Natural killer cell (primary cell): Measurements from ENCODE around the gene SLC6A6. TPM values are rescaled to one million over a fixed set of nuclear protein-coding genes. Genes with fewer than 3 reads are reported as not detected.

Experiments
- ATAC-seq, 3 donors: fragments of 150-1000 bp in 2 of 3; fragments of 200-7000 bp in 1 of 3; cut with Tn5 transposase; 1 replicate in 1 of 3; 2 replicates in 2 of 3; pipeline ENCODE4 v1.10.0; 2021; ENCODE audit warnings: mild to moderate bottlenecking in 2 of 3, moderate library complexity in 2 of 3
- DNase-seq, 2 donors: peaks; one replicate each; pipeline versions ENCODE4 v3.0.0 to v3.0.0-alpha.2; 2013 to 2021; ENCODE audit warnings: mixed read lengths in 1 of 2
- H3K27ac ChIP-seq: one replicate; pipeline ENCODE4 v1.5.1; 2013; ENCODE audit warnings: mild to moderate bottlenecking, low read length
- H3K27me3 ChIP-seq: one replicate; pipeline ENCODE4 v1.6.1; 2013; ENCODE audit warnings: low read length; ENCODE audit not compliant: control insufficient read depth, insufficient read depth
- H3K36me3 ChIP-seq: one replicate; pipeline ENCODE4 v1.6.1; 2013; ENCODE audit warnings: low read length; ENCODE audit not compliant: control insufficient read depth, insufficient read depth
- H3K4me1 ChIP-seq: one replicate; pipeline ENCODE4 v1.6.1; 2013; ENCODE audit warnings: low read length; ENCODE audit not compliant: control insufficient read depth, insufficient read depth
- H3K4me3 ChIP-seq: one replicate; pipeline ENCODE4 v1.5.1; 2013; ENCODE audit warnings: low read length
- H3K9me3 ChIP-seq: one replicate; pipeline ENCODE4 v1.6.1; 2013; ENCODE audit warnings: low read length; ENCODE audit not compliant: control insufficient read depth, insufficient read depth
- H3K27ac Mint-ChIP-seq, 2 donors: one replicate each; pipeline ENCODE4 v1.8.0; 2022; ENCODE audit warnings: mild to moderate bottlenecking in 2 of 2, mixed read lengths in 2 of 2, moderate library complexity in 1 of 2
- H3K27me3 Mint-ChIP-seq, 2 donors: one replicate each; pipeline ENCODE4 v1.8.0; 2022; ENCODE audit warnings: low read depth in 2 of 2, mixed read lengths in 2 of 2
- H3K36me3 Mint-ChIP-seq: one replicate; pipeline ENCODE4 v1.8.0; 2022; ENCODE audit warnings: mixed read lengths
- H3K4me1 Mint-ChIP-seq, 2 donors: one replicate each; pipeline ENCODE4 v1.8.0; 2022; ENCODE audit warnings: mixed read lengths in 2 of 2
- H3K4me3 Mint-ChIP-seq: one replicate; pipeline ENCODE4 v1.8.0; 2022; ENCODE audit warnings: mild to moderate bottlenecking, moderate library complexity, mixed read lengths
- H3K9me3 Mint-ChIP-seq, 2 donors: one replicate each; pipeline ENCODE4 v1.8.0; 2022; ENCODE audit warnings: mixed read lengths in 2 of 2
- WGBS: methylation state at CpG from one replicate; pipeline ENCODE4 v1.1.7; 2013; ENCODE audit warnings: missing lambda C conversion rate; ENCODE audit not compliant: insufficient coverage; 5-methylcytosine and 5-hydroxymethylcytosine counted together
- intact Hi-C: fragments of 100-400 bp; cut with micrococcal nuclease; formaldehyde crosslinking; loops from one replicate; pipeline ENCODE4 v1.14.2; 2022
- total RNA-seq, 4 donors: library from RNA; stranded (reverse); fragments of 120-200 nt in 1 of 4; gene quantifications; one replicate each; pipeline versions ENCODE4 v1.2.3 to v1.2.4, GENCODE V29; 2013 to 2022
- TF ChIP-seq, protein P1 (sequence below): fragments of 200-600 bp; IDR thresholded peaks from one replicate; pipeline ENCODE4 v1.8.0; 2022; ENCODE audit warnings: antibody characterized with exemption

Gene SLC6A6
- total RNA-seq, 3 donors from 2014 or later (not counting 1 experiment from before 2014, with no cell fraction given): 43.7 to 55.4 (median 50.1) TPM

DNA sequence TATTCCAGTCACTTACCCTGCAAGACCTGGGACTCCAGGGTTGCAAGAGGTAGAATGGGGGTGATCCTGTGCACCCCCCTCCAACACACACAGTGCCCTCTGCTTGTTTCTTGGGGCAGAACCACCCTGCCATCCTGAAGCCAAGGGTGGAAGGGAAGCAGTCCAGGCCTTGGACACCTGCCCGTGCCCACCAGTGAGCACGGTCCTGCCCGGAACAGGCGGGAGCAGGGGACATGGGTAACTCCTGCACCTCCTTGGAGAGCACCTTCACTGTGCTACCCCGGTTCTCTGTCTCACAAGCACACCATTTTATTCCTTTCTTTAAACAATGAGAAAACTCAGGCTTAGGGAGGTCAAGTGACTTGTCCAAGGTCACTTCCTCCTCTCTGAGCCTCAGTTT lies 57.0 kb downstream of the SLC6A6 start:
- ATAC-seq (no peak), DNase-seq (no peak)
- Histone ChIP-seq H3K27ac (no peak overlapping the region), H3K36me3 (peaks cover 16% of the 10 kb centered on the region), H3K9me3 (no peaks in the 10 kb centered on the region), H3K27me3 (no peaks in the 10 kb centered on the region), H3K4me1 (peaks cover 8% of the 10 kb centered on the region), H3K4me3 (no peak overlapping the region)
- TF ChIP-seq, protein P1, sequence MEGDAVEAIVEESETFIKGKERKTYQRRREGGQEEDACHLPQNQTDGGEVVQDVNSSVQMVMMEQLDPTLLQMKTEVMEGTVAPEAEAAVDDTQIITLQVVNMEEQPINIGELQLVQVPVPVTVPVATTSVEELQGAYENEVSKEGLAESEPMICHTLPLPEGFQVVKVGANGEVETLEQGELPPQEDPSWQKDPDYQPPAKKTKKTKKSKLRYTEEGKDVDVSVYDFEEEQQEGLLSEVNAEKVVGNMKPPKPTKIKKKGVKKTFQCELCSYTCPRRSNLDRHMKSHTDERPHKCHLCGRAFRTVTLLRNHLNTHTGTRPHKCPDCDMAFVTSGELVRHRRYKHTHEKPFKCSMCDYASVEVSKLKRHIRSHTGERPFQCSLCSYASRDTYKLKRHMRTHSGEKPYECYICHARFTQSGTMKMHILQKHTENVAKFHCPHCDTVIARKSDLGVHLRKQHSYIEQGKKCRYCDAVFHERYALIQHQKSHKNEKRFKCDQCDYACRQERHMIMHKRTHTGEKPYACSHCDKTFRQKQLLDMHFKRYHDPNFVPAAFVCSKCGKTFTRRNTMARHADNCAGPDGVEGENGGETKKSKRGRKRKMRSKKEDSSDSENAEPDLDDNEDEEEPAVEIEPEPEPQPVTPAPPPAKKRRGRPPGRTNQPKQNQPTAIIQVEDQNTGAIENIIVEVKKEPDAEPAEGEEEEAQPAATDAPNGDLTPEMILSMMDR: no peak
- peak overlapping the region in 1 of 2 donors; percentile 33 for H3K27ac Mint-ChIP-seq
- no peaks in the 10 kb centered on the region for H3K9me3 Mint-ChIP-seq
- no peaks in the 10 kb centered on the region for H3K36me3 Mint-ChIP-seq
- 100% methylated on average over 5 of the region's 5 CpGs for WGBS
- intact Hi-C loops: no loop called here
- peaks cover 7 to 10% of the 10 kb centered on the region in 2 donors for H3K4me1 Mint-ChIP-seq
- no peaks in the 10 kb centered on the region for H3K27me3 Mint-ChIP-seq
- H3K4me3 Mint-ChIP-seq: no peak overlapping the region

DNA sequence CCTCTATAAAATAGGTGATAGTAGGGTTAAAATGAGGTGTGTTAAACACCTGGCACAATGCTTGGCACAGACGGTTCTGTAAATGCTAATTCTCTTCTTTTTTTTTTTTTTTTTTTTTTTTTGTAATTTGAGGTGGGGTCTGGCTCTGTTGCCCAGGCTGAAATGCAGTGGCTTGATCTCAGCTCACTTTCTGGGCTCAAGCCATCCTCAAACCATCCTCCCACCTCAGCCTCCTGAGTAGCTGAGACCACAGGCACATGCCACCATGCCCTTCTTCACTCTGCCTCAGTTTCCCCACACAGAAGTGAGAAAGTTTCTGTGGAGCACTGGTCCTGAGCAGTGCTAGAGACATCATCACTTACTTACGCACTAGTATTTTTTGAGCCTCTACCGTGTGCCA lies 57.4 kb downstream of the SLC6A6 start:
- Mint-ChIP-seq H3K36me3 (no peaks in the 10 kb centered on the region), H3K4me3 (no peak overlapping the region)

DNA sequence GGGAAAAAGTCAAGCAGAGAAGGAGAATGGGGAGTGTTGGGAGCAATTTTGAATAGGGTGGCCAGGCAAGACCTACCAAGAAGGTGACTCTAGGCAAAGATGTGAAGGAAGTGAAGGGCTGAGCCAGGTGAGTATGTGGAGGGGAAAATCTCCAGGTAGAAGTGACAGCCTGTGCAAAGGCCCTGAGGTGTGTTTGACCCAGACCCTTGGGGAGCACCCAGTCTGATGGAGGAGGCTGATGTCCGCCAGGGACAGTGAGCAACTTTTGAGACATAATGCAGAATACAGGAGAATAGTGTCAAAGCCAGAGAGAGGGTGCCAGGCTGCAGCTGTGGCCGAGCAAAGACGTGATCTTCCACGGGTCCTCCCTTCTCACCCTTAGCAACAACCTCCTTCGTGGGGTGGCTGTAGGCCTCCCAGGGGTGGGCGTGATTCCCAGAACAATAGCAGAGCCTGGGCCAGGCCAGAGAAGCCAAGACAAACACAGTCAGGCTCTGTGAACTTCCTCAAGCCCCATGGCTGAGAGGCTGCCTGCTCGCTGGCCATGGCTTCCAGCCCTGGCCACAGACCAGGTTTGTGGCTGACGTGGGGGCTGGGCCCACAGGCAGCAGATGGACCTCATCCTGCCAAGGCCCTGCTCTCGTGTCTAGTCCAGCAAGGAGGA lies 58.1 kb downstream of the SLC6A6 start:
- no peak for DNase-seq
- H3K27ac ChIP-seq: no peak overlapping the region
- 80% methylated on average over 9 of the region's 9 CpGs for WGBS
- H3K36me3 Mint-ChIP-seq: no peaks in the 10 kb centered on the region
- no peaks in the 10 kb centered on the region for H3K9me3 ChIP-seq
- H3K27me3 Mint-ChIP-seq: no peaks in the 10 kb centered on the region
- H3K36me3 ChIP-seq: peaks cover 26% of the 10 kb centered on the region
- H3K4me3 ChIP-seq: no peak overlapping the region
- no peak for ATAC-seq
- peak overlapping the region in 1 of 2 donors; percentile 32 for H3K27ac Mint-ChIP-seq
- H3K27me3 ChIP-seq: no peaks in the 10 kb centered on the region
- intact Hi-C loops: loop anchor here (1.0 kb wide), 1 partner anchor 58 kb away; the partner anchor contains the start of gene SLC6A6
- H3K9me3 Mint-ChIP-seq: no peaks in the 10 kb centered on the region
- H3K4me1 ChIP-seq: peaks cover 8% of the 10 kb centered on the region
- no peak overlapping the region for H3K4me3 Mint-ChIP-seq
- TF ChIP-seq, protein P1: no peak
- H3K4me1 Mint-ChIP-seq: peaks cover 7 to 10% of the 10 kb centered on the region in 2 donors

More for the DNA sequence above, 57.4 kb downstream of the SLC6A6 start:
- ATAC-seq (no peak), DNase-seq (no peak)
- intact Hi-C loops: no loop called here
- Mint-ChIP-seq H3K27ac (no peak overlapping the region), H3K4me1 (peaks cover 7 to 10% of the 10 kb centered on the region in 2 donors), H3K27me3 (no peaks in the 10 kb centered on the region), H3K9me3 (no peaks in the 10 kb centered on the region)
- H3K27me3 ChIP-seq: no peaks in the 10 kb centered on the region
- H3K9me3 ChIP-seq: no peaks in the 10 kb centered on the region
- H3K4me3 ChIP-seq: no peak overlapping the region
- peaks cover 20% of the 10 kb centered on the region for H3K36me3 ChIP-seq
- WGBS: 64% methylated on average over 2 of the region's 3 CpGs
- peaks cover 8% of the 10 kb centered on the region for H3K4me1 ChIP-seq
- no peak overlapping the region for H3K27ac ChIP-seq
- TF ChIP-seq, protein P1: no peak
